ENCODE measurements around the gene C4orf50.
A peak's percentile ranks its signal among the peaks of the same experiment; 100 is the strongest.

The C4orf50 gene

DNA sequence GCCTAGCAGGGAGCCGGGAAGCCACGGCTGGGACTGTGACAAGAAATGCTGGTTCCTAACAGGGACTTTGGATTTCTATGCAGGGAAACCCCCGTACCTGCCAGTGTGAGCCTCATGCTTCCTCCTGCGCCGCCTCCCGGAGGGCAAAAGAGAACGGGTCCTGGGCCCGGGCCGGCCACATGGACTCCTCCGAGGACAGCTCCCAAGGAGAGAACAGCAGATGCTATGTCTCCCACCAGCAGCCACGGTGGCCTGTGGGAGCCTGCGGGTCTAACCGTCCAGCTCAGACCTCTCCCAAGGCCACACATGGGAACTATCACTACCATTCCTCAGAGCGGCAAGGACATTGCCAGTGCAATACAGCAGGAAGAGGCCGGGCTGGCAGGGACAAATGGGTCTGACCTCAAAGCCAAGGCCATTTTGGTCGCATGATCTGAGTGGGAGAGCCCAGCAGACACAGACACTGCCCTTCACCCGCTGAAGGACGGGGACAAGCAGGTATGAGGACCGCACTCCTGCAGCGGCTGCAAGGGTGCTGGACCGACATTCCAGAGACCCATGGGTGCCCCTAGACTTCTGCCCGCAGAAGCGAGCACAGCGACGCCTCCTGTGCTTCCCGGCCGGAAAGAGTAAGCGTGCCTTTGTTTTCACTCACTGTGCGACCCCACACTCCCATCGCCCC is 4.5 kb upstream of the C4orf50 start:
- no peaks in the 10 kb centered on the region for H3K36me3 ChIP-seq (ENCODE audit: control insufficient read depth in 1 of 2, insufficient read depth in 2 of 2, low read length in 2 of 2)
- no peaks in the 10 kb centered on the region for H3K79me1 ChIP-seq (ENCODE audit: low read length)
- no peak overlapping the region for H3K4me2 ChIP-seq (ENCODE audit: low read length)
- no peak overlapping the region for H2BK120ac ChIP-seq (ENCODE audit: insufficient read depth, low read length, poor library complexity)
- H3K4me1 ChIP-seq (ENCODE audit: control insufficient read depth in 1 of 2, insufficient read depth in 2 of 2, low read length in 2 of 2): no peaks in the 10 kb centered on the region
- no peak overlapping the region for H3K18ac ChIP-seq (ENCODE audit: low read length)
- no peak overlapping the region for H4K12ac ChIP-seq (ENCODE audit: low read depth, low read length)
- no peak overlapping the region for H3K14ac ChIP-seq (ENCODE audit: low read length)
- no CpG with 5 or more reads among the region's 30 CpGs for WGBS (ENCODE audit: extremely low coverage, insufficient coverage, insufficient read length)
- no peaks in the 10 kb centered on the region for H3K79me2 ChIP-seq (ENCODE audit: control insufficient read depth, insufficient read depth, low read length, poor library complexity)
- H3K4ac ChIP-seq (ENCODE audit: low read depth, low read length): no peak overlapping the region
- no peak overlapping the region for H3K9ac ChIP-seq (ENCODE audit: low read length)
- H2AFZ ChIP-seq (ENCODE audit: insufficient read depth, low read length, poor library complexity): no peak overlapping the region
- no peaks in the 10 kb centered on the region for H3K9me3 ChIP-seq (ENCODE audit: insufficient read depth, low read depth, low read length)
- H3K4me3 ChIP-seq (ENCODE audit: low read depth, low read length): no peak overlapping the region
- H2BK12ac ChIP-seq (ENCODE audit: low read length): no peak overlapping the region
- H4K91ac ChIP-seq (ENCODE audit: low read depth, low read length): no peak overlapping the region
- H3K23ac ChIP-seq (ENCODE audit: low read length): no peak overlapping the region
- no peaks in the 10 kb centered on the region for H3K27me3 ChIP-seq (ENCODE audit: insufficient read depth, low read length)
- H3K27ac ChIP-seq (ENCODE audit: low read depth, low read length): no peak overlapping the region
- no peak for DNase-seq
- no peak overlapping the region for H2BK5ac ChIP-seq (ENCODE audit: low read depth, low read length, poor library complexity)
- no peak overlapping the region for H2AK5ac ChIP-seq (ENCODE audit: low read length)
- no peak overlapping the region for H4K8ac ChIP-seq (ENCODE audit: low read depth, low read length)

DNA sequence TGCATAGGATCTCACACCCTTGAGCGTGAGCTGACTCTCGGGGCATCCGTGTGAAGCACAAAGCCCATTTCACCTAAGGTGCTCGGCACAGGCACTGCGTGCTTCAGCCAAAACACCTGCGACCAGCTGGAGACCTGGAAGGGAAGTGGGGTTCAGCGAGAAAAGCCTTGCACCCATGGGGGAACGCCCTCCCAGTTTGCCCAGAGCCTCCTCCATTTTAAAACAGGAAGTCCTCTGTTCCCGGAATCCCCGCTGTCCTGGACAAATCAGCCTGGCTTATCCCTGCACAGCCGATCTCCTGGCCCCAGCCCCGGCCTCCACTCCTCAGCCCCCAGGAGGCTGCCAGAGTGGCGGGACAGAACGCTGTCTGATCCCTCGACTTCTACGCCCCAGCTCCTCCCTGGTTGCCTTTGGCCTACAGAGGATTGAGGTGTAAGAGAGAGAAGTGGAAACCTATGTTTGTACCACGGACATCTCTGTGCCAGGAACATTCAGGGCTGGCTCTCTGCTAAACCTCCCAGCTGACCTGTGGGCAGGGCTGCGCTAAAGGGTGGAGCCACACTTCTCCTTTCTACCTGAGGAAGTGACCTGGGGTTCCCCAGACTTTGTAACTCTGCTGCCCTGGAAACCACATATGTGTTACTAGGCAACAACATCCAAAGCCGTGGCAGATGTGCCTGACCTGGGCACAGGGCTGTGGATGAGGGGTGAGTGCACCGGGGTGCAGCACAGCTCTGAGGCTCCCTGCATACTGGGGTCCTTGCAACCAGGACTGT is 3.8 kb upstream of the C4orf50 start:
- no peaks in the 10 kb centered on the region for H3K79me2 ChIP-seq (ENCODE audit: control insufficient read depth, insufficient read depth, low read length, poor library complexity)

GRCh38 chr4:6020613-6021012 is 2.4 kb upstream of the C4orf50 start:
- no peak overlapping the region for H3K14ac ChIP-seq (ENCODE audit: low read length)
- no peaks in the 10 kb centered on the region for H3K36me3 ChIP-seq (ENCODE audit: control insufficient read depth in 1 of 2, insufficient read depth in 2 of 2, low read length in 2 of 2)
- DNase-seq: no peak
- H2BK12ac ChIP-seq (ENCODE audit: low read length): no peak overlapping the region
- H2BK120ac ChIP-seq (ENCODE audit: insufficient read depth, low read length, poor library complexity): no peak overlapping the region
- no peaks in the 10 kb centered on the region for H3K9me3 ChIP-seq (ENCODE audit: insufficient read depth, low read depth, low read length)
- no peak overlapping the region for H2AFZ ChIP-seq (ENCODE audit: insufficient read depth, low read length, poor library complexity)
- H3K9ac ChIP-seq (ENCODE audit: low read length): no peak overlapping the region
- H4K91ac ChIP-seq (ENCODE audit: low read depth, low read length): no peak overlapping the region
- H2AK5ac ChIP-seq (ENCODE audit: low read length): no peak overlapping the region
- no peak overlapping the region for H3K4me3 ChIP-seq (ENCODE audit: low read depth, low read length)
- H3K4me2 ChIP-seq (ENCODE audit: low read length): no peak overlapping the region
- no peaks in the 10 kb centered on the region for H3K79me2 ChIP-seq (ENCODE audit: control insufficient read depth, insufficient read depth, low read length, poor library complexity)
- no CpG with 5 or more reads among the region's 8 CpGs for WGBS (ENCODE audit: extremely low coverage, insufficient coverage, insufficient read length)
- no peaks in the 10 kb centered on the region for H3K4me1 ChIP-seq (ENCODE audit: control insufficient read depth in 1 of 2, insufficient read depth in 2 of 2, low read length in 2 of 2)
- no peak overlapping the region for H3K23ac ChIP-seq (ENCODE audit: low read length)
- H2BK5ac ChIP-seq (ENCODE audit: low read depth, low read length, poor library complexity): no peak overlapping the region
- H3K27me3 ChIP-seq (ENCODE audit: insufficient read depth, low read length): no peaks in the 10 kb centered on the region
- H4K12ac ChIP-seq (ENCODE audit: low read depth, low read length): no peak overlapping the region
- H3K27ac ChIP-seq (ENCODE audit: low read depth, low read length): no peak overlapping the region
- H3K79me1 ChIP-seq (ENCODE audit: low read length): no peaks in the 10 kb centered on the region
- no peak overlapping the region for H3K18ac ChIP-seq (ENCODE audit: low read length)
- no peak overlapping the region for H3K4ac ChIP-seq (ENCODE audit: low read depth, low read length)
- no peak overlapping the region for H4K8ac ChIP-seq (ENCODE audit: low read depth, low read length)

More for the DNA sequence above, 3.8 kb upstream of the C4orf50 start:
- Histone ChIP-seq H3K9me3 (ENCODE audit: insufficient read depth, low read depth, low read length) (no peaks in the 10 kb centered on the region), H3K9ac (ENCODE audit: low read length) (no peak overlapping the region), H2BK5ac (ENCODE audit: low read depth, low read length, poor library complexity) (no peak overlapping the region), H3K27ac (ENCODE audit: low read depth, low read length) (no peak overlapping the region), H3K4me2 (ENCODE audit: low read length) (no peak overlapping the region), H3K79me1 (ENCODE audit: low read length) (no peaks in the 10 kb centered on the region), H3K36me3 (ENCODE audit: control insufficient read depth in 1 of 2, insufficient read depth in 2 of 2, low read length in 2 of 2) (no peaks in the 10 kb centered on the region), H2BK120ac (ENCODE audit: insufficient read depth, low read length, poor library complexity) (no peak overlapping the region), H2AK5ac (ENCODE audit: low read length) (no peak overlapping the region), H2AFZ (ENCODE audit: insufficient read depth, low read length, poor library complexity) (no peak overlapping the region), H4K91ac (ENCODE audit: low read depth, low read length) (no peak overlapping the region), H3K4me1 (ENCODE audit: control insufficient read depth in 1 of 2, insufficient read depth in 2 of 2, low read length in 2 of 2) (no peaks in the 10 kb centered on the region), H4K12ac (ENCODE audit: low read depth, low read length) (no peak overlapping the region), H3K27me3 (ENCODE audit: insufficient read depth, low read length) (no peaks in the 10 kb centered on the region), H3K4me3 (ENCODE audit: low read depth, low read length) (no peak overlapping the region), H3K14ac (ENCODE audit: low read length) (no peak overlapping the region), H4K8ac (ENCODE audit: low read depth, low read length) (no peak overlapping the region), H3K23ac (ENCODE audit: low read length) (no peak overlapping the region), H3K18ac (ENCODE audit: low read length) (no peak overlapping the region), H3K4ac (ENCODE audit: low read depth, low read length) (no peak overlapping the region), H2BK12ac (ENCODE audit: low read length) (no peak overlapping the region)
- WGBS (ENCODE audit: extremely low coverage, insufficient coverage, insufficient read length): no CpG with 5 or more reads among the region's 20 CpGs
- DNase-seq: no peak

GRCh38 chr4:6019316-6020263 is 1.4 kb upstream of the C4orf50 start:
- H3K9ac ChIP-seq (ENCODE audit: low read length): no peak overlapping the region
- no peak overlapping the region for H3K4ac ChIP-seq (ENCODE audit: low read depth, low read length)
- no CpG with 5 or more reads among the region's 22 CpGs for WGBS (ENCODE audit: extremely low coverage, insufficient coverage, insufficient read length)
- H3K23ac ChIP-seq (ENCODE audit: low read length): no peak overlapping the region
- H3K27me3 ChIP-seq (ENCODE audit: insufficient read depth, low read length): no peaks in the 10 kb centered on the region
- no peak overlapping the region for H3K14ac ChIP-seq (ENCODE audit: low read length)
- no peak overlapping the region for H2BK12ac ChIP-seq (ENCODE audit: low read length)
- H3K79me1 ChIP-seq (ENCODE audit: low read length): no peaks in the 10 kb centered on the region
- H2AK5ac ChIP-seq (ENCODE audit: low read length): no peak overlapping the region
- DNase-seq: peak in 1 of 2 donors; percentile 68
- H4K8ac ChIP-seq (ENCODE audit: low read depth, low read length): no peak overlapping the region
- no peak overlapping the region for H3K18ac ChIP-seq (ENCODE audit: low read length)
- H3K36me3 ChIP-seq (ENCODE audit: control insufficient read depth in 1 of 2, insufficient read depth in 2 of 2, low read length in 2 of 2): no peaks in the 10 kb centered on the region
- no peak overlapping the region for H2BK120ac ChIP-seq (ENCODE audit: insufficient read depth, low read length, poor library complexity)
- H3K79me2 ChIP-seq (ENCODE audit: control insufficient read depth, insufficient read depth, low read length, poor library complexity): no peaks in the 10 kb centered on the region
- no peak overlapping the region for H4K12ac ChIP-seq (ENCODE audit: low read depth, low read length)
- H2AFZ ChIP-seq (ENCODE audit: insufficient read depth, low read length, poor library complexity): no peak overlapping the region
- no peaks in the 10 kb centered on the region for H3K9me3 ChIP-seq (ENCODE audit: insufficient read depth, low read depth, low read length)
- no peak overlapping the region for H4K91ac ChIP-seq (ENCODE audit: low read depth, low read length)
- no peak overlapping the region for H2BK5ac ChIP-seq (ENCODE audit: low read depth, low read length, poor library complexity)
- H3K4me3 ChIP-seq (ENCODE audit: low read depth, low read length): no peak overlapping the region
- H3K27ac ChIP-seq (ENCODE audit: low read depth, low read length): no peak overlapping the region
- H3K4me1 ChIP-seq (ENCODE audit: control insufficient read depth in 1 of 2, insufficient read depth in 2 of 2, low read length in 2 of 2): no peaks in the 10 kb centered on the region
- no peak overlapping the region for H3K4me2 ChIP-seq (ENCODE audit: low read length)
